GM12878 (cell line): ENCODE data around the gene PLRG1. TPM values are rescaled to one million over a fixed set of nuclear protein-coding genes. Genes with fewer than 3 reads are reported as not detected.

Source experiments
- ATAC-seq: fragments of 200-7000 bp; cut with Tn5 transposase; 3 replicates; pipeline ENCODE4 v1.9.1; 2020; ENCODE audit warnings: mild to moderate bottlenecking, moderate library complexity
- BruUV-seq: library from RNA; stranded (reverse); fragments of 400-500 nt; replicated peaks from 2 replicates; lab custom pipeline; 2021; lab: Mats Ljungman, UMichigan
- CTCF ChIA-PET: fragments of 300-600 bp; sonication (Branson Sonifier 250); formaldehyde crosslinking; extraction: SDS; loops from one replicate; lab custom pipeline; 2021; ENCODE audit warnings: inconsistent platforms; lab: Yijun Ruan, JAX
- POLR2A ChIA-PET: fragments of 350-600 bp; formaldehyde crosslinking; extraction: SDS; loops from one replicate; lab custom pipeline; 2021; ENCODE audit warnings: inconsistent platforms; lab: Charles Lee
- RAD21 ChIA-PET: fragments of 300-600 bp; sonication (Branson Sonifier 250); formaldehyde crosslinking; loops from one replicate; lab custom pipeline; 2023; ENCODE audit warnings: antibody characterized with exemption; ENCODE audit not compliant: unreplicated experiment; lab: Charles Lee
- SMC1A ChIA-PET: fragments of 300-600 bp; sonication (Branson Sonifier 250); formaldehyde crosslinking; loops from one replicate; lab custom pipeline; 2023; ENCODE audit not compliant: unreplicated experiment, uncharacterized antibody; lab: Charles Lee
- DNase-seq: peaks from one replicate; pipeline ENCODE4 v3.0.0-alpha.2; 2011; ENCODE audit warnings: low read depth, low spot score
- FAIRE-seq: peaks from 3 replicates; lab custom pipeline; 2011; peaks lifted over from hg19 to GRCh38; lab: Jason Lieb, UNC
- H2AFZ ChIP-seq: 2 replicates; pipeline ENCODE4 v1.6.0; 2011; ENCODE audit warnings: low read depth, low read length, control low read depth; ENCODE audit not compliant: control insufficient read depth
- H3K27ac ChIP-seq: 2 replicates; pipeline ENCODE4 v1.5.1; 2011; ENCODE audit warnings: control low read depth; ENCODE audit not compliant: control insufficient read depth, insufficient read depth
- H3K27me3 ChIP-seq, 2 experiments: replicated peaks in 1 of 2; 2 replicates each; pipeline versions ENCODE4 v1.6.0 to v1.6.1; 2011; ENCODE audit warnings: low read length in 1 of 2; ENCODE audit not compliant: control insufficient read depth in 2 of 2, insufficient read depth in 2 of 2
- H3K36me3 ChIP-seq, 2 experiments: 2 replicates each; pipeline ENCODE4 v1.5.1; 2011; ENCODE audit warnings: low read length in 1 of 2; ENCODE audit not compliant: control insufficient read depth in 2 of 2, insufficient read depth in 2 of 2
- H3K4me1 ChIP-seq: 2 replicates; pipeline ENCODE4 v1.6.1; 2011; ENCODE audit warnings: mild to moderate bottlenecking, low read length, moderate library complexity, mixed read lengths; ENCODE audit not compliant: control insufficient read depth, insufficient read depth
- H3K4me2 ChIP-seq: 2 replicates; pipeline ENCODE4 v1.6.0; 2011; ENCODE audit warnings: control low read depth; ENCODE audit not compliant: control insufficient read depth, insufficient read depth
- H3K4me3 ChIP-seq: fragments of 200-600 bp; sonication (generic); 2 replicates; pipeline ENCODE4 v1.5.1; 2016
- H3K79me2 ChIP-seq: 2 replicates; pipeline ENCODE4 v1.6.0; 2011; ENCODE audit warnings: low read length; ENCODE audit not compliant: control insufficient read depth, insufficient read depth
- H3K9ac ChIP-seq: 2 replicates; pipeline ENCODE4 v1.8.0; 2011; ENCODE audit warnings: low read length, control low read depth, mixed read lengths; ENCODE audit not compliant: control insufficient read depth, insufficient read depth
- H3K9me3 ChIP-seq: replicated peaks from 3 replicates; pipeline ENCODE4 v1.5.1; 2011; ENCODE audit warnings: mild to moderate bottlenecking, low read length; ENCODE audit not compliant: control insufficient read depth, insufficient read depth
- H4K20me1 ChIP-seq: 2 replicates; pipeline ENCODE4 v1.6.0; 2011; ENCODE audit not compliant: control insufficient read depth, insufficient read depth
- ATF7 ChIP-seq: fragments of 450-650 bp; IDR thresholded peaks from 2 replicates; pipeline ENCODE4 v1.6.1; 2016; ENCODE audit warnings: low read depth, mild to moderate bottlenecking
- CTCF ChIP-seq, 3 experiments: IDR thresholded peaks in 2 of 3; conservative IDR thresholded peaks in 1 of 3; 2 replicates each; pipeline ENCODE4 v1.5.1; 2011; ENCODE audit warnings: low read depth in 3 of 3, low read length in 3 of 3, mild to moderate bottlenecking in 3 of 3, control low read depth in 2 of 3, moderate library complexity in 2 of 3, inconsistent platforms in 1 of 3, mixed read lengths in 1 of 3; ENCODE audit not compliant: control insufficient read depth in 2 of 3, insufficient read depth in 1 of 3; ENCODE audit errors: extremely low read depth in 1 of 3
- ETV6 ChIP-seq, 2 experiments: fragments of 450-650 bp in 1 of 2; IDR thresholded peaks in 1 of 2; conservative IDR thresholded peaks in 1 of 2; 2 replicates each; pipeline ENCODE4 v1.6.1; 2014; ENCODE audit warnings: antibody characterized with exemption in 1 of 2, borderline replicate concordance in 1 of 2, low read depth in 1 of 2, mild to moderate bottlenecking in 1 of 2, moderate library complexity in 1 of 2
- JUNB ChIP-seq: IDR thresholded peaks from 2 replicates; pipeline ENCODE4 v1.6.1; 2016; ENCODE audit warnings: antibody characterized with exemption, mild to moderate bottlenecking
- PAX5 ChIP-seq: IDR thresholded peaks from 2 replicates; pipeline ENCODE4 v1.6.1; 2011; ENCODE audit warnings: low read depth, low read length, borderline replicate concordance
- RAD21 ChIP-seq: IDR thresholded peaks from 2 replicates; pipeline ENCODE4 v1.6.1; 2011; ENCODE audit warnings: mild to moderate bottlenecking, low read depth, low read length, moderate library complexity; ENCODE audit not compliant: insufficient read depth
- SMC3 ChIP-seq: IDR thresholded peaks from 2 replicates; pipeline ENCODE4 v1.6.1; 2011; ENCODE audit warnings: low read length, improper control_type of control experiment, borderline replicate concordance
- SUZ12 ChIP-seq: fragments of 200-600 bp; sonication (generic); IDR thresholded peaks from one replicate; pipeline ENCODE4 v1.6.1; 2018; ENCODE audit warnings: antibody characterized with exemption, mild to moderate bottlenecking; ENCODE audit not compliant: unreplicated experiment
- TCF7 ChIP-seq: IDR thresholded peaks from 2 replicates; pipeline ENCODE4 v1.6.1; 2014; ENCODE audit warnings: antibody characterized with exemption, borderline replicate concordance
- YY1 ChIP-seq: IDR thresholded peaks from 2 replicates; pipeline ENCODE4 v1.6.1; 2011; ENCODE audit warnings: low read depth, mild to moderate bottlenecking, low read length
- WGBS: methylation state at CpG from one replicate; pipeline ENCODE4 v1.1.6; 2016; ENCODE audit warnings: low lambda C conversion rate; ENCODE audit not compliant: insufficient replicate concordance, insufficient coverage; ENCODE audit errors: missing lambda C conversion rate; 5-methylcytosine and 5-hydroxymethylcytosine counted together
- in situ Hi-C: fragments of 300-500 bp; cut with MboI; formaldehyde crosslinking; loops from 9 replicates; pipeline ENCODE4 v1.14.3; 2018; ENCODE audit warnings: mixed read lengths
- intact Hi-C: fragments of 100-400 bp; cut with micrococcal nuclease; formaldehyde crosslinking; loops from one replicate; pipeline ENCODE4 v1.14.2; 2022; ENCODE audit not compliant: unreplicated experiment
- polyA plus RNA-seq, 11 experiments: library from polyadenylated mRNA; depleted of rRNA in 4 of 11; unstranded in 6 of 11; stranded (reverse) in 5 of 11; fragments of >200 nt; fragmentation: Nextera tagmentation in 4 of 11; fragmentation: Illumina TruSeq in 1 of 11; extraction: Ambion mirVana in 4 of 11; extraction: Trizol in 1 of 11; gene quantifications; 1 replicate in 1 of 11; 2 replicates in 10 of 11; pipeline versions ENCODE4 v1.2.1 to v1.2.3, GENCODE V29; 2011 to 2016; ENCODE audit warnings: inconsistent platforms in 2 of 11, missing spikeins in 2 of 11, low read depth in 1 of 11
- total RNA-seq, 4 experiments: library from RNA; depleted of rRNA in 3 of 4; stranded (reverse); fragments of >200 nt in 3 of 4; fragmentation: Illumina TruSeq in 1 of 4; extraction: Trizol in 1 of 4; gene quantifications; 2 replicates each; pipeline versions ENCODE4 v1.2.1 to v1.2.3, GENCODE V29; 2013 to 2021
- TF ChIP-seq, protein P1 (sequence below): IDR thresholded peaks from 2 replicates; pipeline ENCODE4 v1.6.1; 2012; ENCODE audit warnings: low read length, inconsistent platforms

The PLRG1 gene
- total and polyA plus RNA-seq, 10 of the 15 experiments (the other 5 are each of a cell fraction or from before 2014, with no cell fraction given): 54.7 to 182 (median 111) TPM

GRCh38 chr4:154559494-154560418 is 9.6 kb upstream of the PLRG1 start:
- POLR2A ChIA-PET: interaction anchor here (0.9 to 1.4 kb wide), 2 partner anchors 9 to 10 kb away, joined by 4 to 5 read pairs; no protein-coding TSS in a partner anchor
- Histone ChIP-seq H3K36me3 (no peaks in the 10 kb centered on the region), H3K4me3 (no peak overlapping the region), H4K20me1 (no peaks in the 10 kb centered on the region), H3K27ac (no peak overlapping the region), H3K9me3 (no peaks in the 10 kb centered on the region), H3K79me2 (no peaks in the 10 kb centered on the region), H3K9ac (no peak overlapping the region), H3K4me1 (no peaks in the 10 kb centered on the region), H2AFZ (no peak overlapping the region), H3K27me3 (no peaks in the 10 kb centered on the region), H3K4me2 (no peak overlapping the region)
- peak; percentile 81 for FAIRE-seq
- intact Hi-C loops (loop anchor here (1.0 to 5.0 kb wide), 3 partner anchors 59 to 793 kb away; no protein-coding TSS in a partner anchor), in situ Hi-C loops (no loop called here)
- RAD21 ChIA-PET: interaction anchor here (0.6 to 3.4 kb wide), 11 partner anchors 9 to 801 kb away, joined by 3 to 88 read pairs (median 4); partner anchors contain the start of genes FGG and PLRG1
- SMC1A ChIA-PET: interaction anchor here (0.7 to 6.1 kb wide), 11 partner anchors 9 to 391 kb away, joined by 3 to 112 read pairs (median 6); partner anchors contain the start of genes FGG and PLRG1
- WGBS: 43% methylated on average over 9 of the region's 9 CpGs
- no peak for DNase-seq
- TF ChIP-seq JUNB: peak; percentile 33; the same call in 1 of the 2 replicates
- TF ChIP-seq YY1: peak; percentile 61; the same call in 1 of the 2 replicates
- peak; percentile 77 for TF ChIP-seq SMC3
- peak; percentile 69 for TF ChIP-seq TCF7
- TF ChIP-seq ETV6 (conservative IDR thresholded peaks at IDR 0.05 in 1 of 2, IDR thresholded peaks at IDR 0.05 in 1 of 2; ENCODE audit: borderline replicate concordance in 1 of 2, low read depth in 1 of 2): no peak
- TF ChIP-seq ATF7: peak; percentile 60
- TF ChIP-seq PAX5: no peak
- TF ChIP-seq RAD21: peak; percentile 90
- peak; percentile 48 to 83 (median 53) for TF ChIP-seq CTCF (IDR thresholded peaks at IDR 0.05 in 2 of 3, conservative IDR thresholded peaks at IDR 0.05 in 1 of 3; ENCODE audit: control insufficient read depth in 2 of 3, extremely low read depth in 1 of 3, insufficient read depth in 1 of 3, low read depth in 3 of 3, low read length in 3 of 3)
- TF ChIP-seq, protein P1, sequence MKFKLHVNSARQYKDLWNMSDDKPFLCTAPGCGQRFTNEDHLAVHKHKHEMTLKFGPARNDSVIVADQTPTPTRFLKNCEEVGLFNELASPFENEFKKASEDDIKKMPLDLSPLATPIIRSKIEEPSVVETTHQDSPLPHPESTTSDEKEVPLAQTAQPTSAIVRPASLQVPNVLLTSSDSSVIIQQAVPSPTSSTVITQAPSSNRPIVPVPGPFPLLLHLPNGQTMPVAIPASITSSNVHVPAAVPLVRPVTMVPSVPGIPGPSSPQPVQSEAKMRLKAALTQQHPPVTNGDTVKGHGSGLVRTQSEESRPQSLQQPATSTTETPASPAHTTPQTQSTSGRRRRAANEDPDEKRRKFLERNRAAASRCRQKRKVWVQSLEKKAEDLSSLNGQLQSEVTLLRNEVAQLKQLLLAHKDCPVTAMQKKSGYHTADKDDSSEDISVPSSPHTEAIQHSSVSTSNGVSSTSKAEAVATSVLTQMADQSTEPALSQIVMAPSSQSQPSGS: peak; percentile 22; the same call in 1 of the 2 replicates
- TF ChIP-seq SUZ12: no peak
- no TSS peak for BruUV-seq
- CTCF ChIA-PET: interaction anchor here (0.5 to 18.3 kb wide), 23 partner anchors 9 to 805 kb away, joined by 3 to 796 read pairs (median 4); partner anchors contain the start of genes FGA, FGG and PLRG1
- ATAC-seq: peak; percentile 95
